ENCODE data around the gene GFI1B. TPM values are rescaled to one million over a fixed set of nuclear protein-coding genes. Genes with fewer than 3 reads are reported as not detected.

GFI1B gene
- total and polyA plus RNA-seq, 7 donors = 0.28 to 0.92 (median 0.87) TPM; not detected in 4

- H3K4me1 ChIP-seq = no peaks in the 10 kb centered on the region
- WGBS, 2 donors = 36 to 76% methylated on average over 5 of the region's 5 CpGs
- peaks cover 0 to 4% (median 3%) of the 10 kb centered on the region in 3 donors for H3K27me3 ChIP-seq
- no peak for DNase-seq
- H3K9me3 ChIP-seq = no peaks in the 10 kb centered on the region
- no peak for TF ChIP-seq CTCF (IDR thresholded peaks at IDR 0.05)
- no peak for TF ChIP-seq POLR2AphosphoS5 (IDR thresholded peaks at IDR 0.05)
- no peak for TF ChIP-seq EP300 (IDR thresholded peaks at IDR 0.05)
- TF ChIP-seq POLR2A (IDR thresholded peaks at IDR 0.05) = no peak
- intact Hi-C loops (cut with DNase I) = no loop called here
- H3K4me3 ChIP-seq = no peak overlapping the region
- H3K36me3 ChIP-seq = no peaks in the 10 kb centered on the region
- H3K27ac ChIP-seq = no peak overlapping the region
These were observed 31.6 kb downstream of the GFI1B start for GRCh38 chr9:133009906-133010582.

GRCh38 chr9:133014696-133015095 is 36.2 kb downstream of the GFI1B start:
- Histone ChIP-seq H3K4me3 (no peak overlapping the region), H3K36me3 (no peaks in the 10 kb centered on the region), H3K27ac (no peak overlapping the region), H3K27me3 (peaks cover 0 to 11% (median 0%) of the 10 kb centered on the region in 3 donors), H3K4me1 (no peaks in the 10 kb centered on the region), H3K9me3 (peaks cover 0 to 1% (median 0%) of the 10 kb centered on the region in 4 donors)
- DNase-seq = no peak
- intact Hi-C loops (cut with DNase I) = no loop called here
- 95 to 96% methylated on average over 5 of the region's 5 CpGs for WGBS, 2 donors
- TF ChIP-seq POLR2A (IDR thresholded peaks at IDR 0.05) (no peak), EP300 (IDR thresholded peaks at IDR 0.05) (no peak), CTCF (IDR thresholded peaks at IDR 0.05) (no peak), POLR2AphosphoS5 (IDR thresholded peaks at IDR 0.05) (no peak)

- Histone ChIP-seq H3K9me3 (no peaks in the 10 kb centered on the region), H3K36me3 (no peaks in the 10 kb centered on the region), H3K4me3 (no peak overlapping the region), H3K4me1 (peaks cover 0 to 6% (median 2%) of the 10 kb centered on the region in 4 donors), H3K27me3 (no peaks in the 10 kb centered on the region), H3K27ac (no peak overlapping the region)
- intact Hi-C loops (cut with DNase I) = loop anchor here (10.0 kb wide), 1 partner anchor 311 kb away; the partner anchor contains the start of gene SURF6
- WGBS, 2 donors = 45 to 74% methylated on average over 26 of the region's 26 CpGs
- no peak for TF ChIP-seq CTCF (IDR thresholded peaks at IDR 0.05)
- TF ChIP-seq POLR2A (IDR thresholded peaks at IDR 0.05) = no peak
- TF ChIP-seq EP300 (IDR thresholded peaks at IDR 0.05) = no peak
- no peak for TF ChIP-seq POLR2AphosphoS5 (IDR thresholded peaks at IDR 0.05)
- no peak for DNase-seq
These were observed 44.8 kb downstream of the GFI1B start for GRCh38 chr9:133023117-133023890.

- intact Hi-C loops (cut with DNase I) = loop anchor here (10.0 kb wide), 1 partner anchor 308 kb away; the partner anchor contains the start of gene SURF6
- DNase-seq = no peak
- H3K27me3 ChIP-seq = no peaks in the 10 kb centered on the region
- WGBS, 2 donors = 62 to 72% methylated on average over 3 of the region's 3 CpGs
- no peak overlapping the region for H3K4me3 ChIP-seq
- peaks cover 0 to 18% (median 16%) of the 10 kb centered on the region in 4 donors for H3K4me1 ChIP-seq
- H3K9me3 ChIP-seq = no peaks in the 10 kb centered on the region
- no peak overlapping the region for H3K27ac ChIP-seq
- TF ChIP-seq POLR2A (IDR thresholded peaks at IDR 0.05) = no peak
- no peaks in the 10 kb centered on the region for H3K36me3 ChIP-seq
These were observed 47.9 kb downstream of the GFI1B start for GRCh38 chr9:133026426-133026825.

- intact Hi-C loops (cut with DNase I) = loop anchor here (10.0 kb wide), 1 partner anchor 308 kb away; the partner anchor contains the start of gene SURF6
- Histone ChIP-seq H3K27ac (no peak overlapping the region), H3K27me3 (no peaks in the 10 kb centered on the region), H3K4me3 (no peak overlapping the region), H3K9me3 (no peaks in the 10 kb centered on the region), H3K4me1 (peaks cover 0 to 24% (median 23%) of the 10 kb centered on the region in 4 donors), H3K36me3 (no peaks in the 10 kb centered on the region)
- 39 to 53% methylated on average over 5 of the region's 5 CpGs for WGBS, 2 donors
- TF ChIP-seq POLR2A (IDR thresholded peaks at IDR 0.05) (no peak), POLR2AphosphoS5 (IDR thresholded peaks at IDR 0.05) (no peak), EP300 (IDR thresholded peaks at IDR 0.05) (no peak), CTCF (IDR thresholded peaks at IDR 0.05) (no peak)
- no peak for DNase-seq
These were observed 48.6 kb downstream of the GFI1B start for GRCh38 chr9:133027134-133027533.
